Subcutaneous adipose tissue (tissue), 4 donors: ENCODE measurements around the gene RPL27A. TPM values are rescaled to one million over a fixed set of nuclear protein-coding genes. Genes with fewer than 3 reads are reported as not detected.

Source experiments
- total RNA-seq, 4 donors: library from RNA; depleted of rRNA; stranded (reverse); fragments of >200 nt; gene quantifications; one replicate each; pipeline ENCODE4 v1.1.0, GENCODE V29; 2016
- TF ChIP-seq, protein P1 (sequence below): fragments of 450-650 bp; IDR thresholded peaks from one replicate; pipeline ENCODE4 v1.5.1; 2016; ENCODE audit warnings: low read depth, mild to moderate bottlenecking, control low read depth, antibody characterized with exemption, moderate library complexity

RPL27A gene
- total RNA-seq, 4 donors from 2014 or later = 925 to 1,376 (median 1,058) TPM

DNA sequence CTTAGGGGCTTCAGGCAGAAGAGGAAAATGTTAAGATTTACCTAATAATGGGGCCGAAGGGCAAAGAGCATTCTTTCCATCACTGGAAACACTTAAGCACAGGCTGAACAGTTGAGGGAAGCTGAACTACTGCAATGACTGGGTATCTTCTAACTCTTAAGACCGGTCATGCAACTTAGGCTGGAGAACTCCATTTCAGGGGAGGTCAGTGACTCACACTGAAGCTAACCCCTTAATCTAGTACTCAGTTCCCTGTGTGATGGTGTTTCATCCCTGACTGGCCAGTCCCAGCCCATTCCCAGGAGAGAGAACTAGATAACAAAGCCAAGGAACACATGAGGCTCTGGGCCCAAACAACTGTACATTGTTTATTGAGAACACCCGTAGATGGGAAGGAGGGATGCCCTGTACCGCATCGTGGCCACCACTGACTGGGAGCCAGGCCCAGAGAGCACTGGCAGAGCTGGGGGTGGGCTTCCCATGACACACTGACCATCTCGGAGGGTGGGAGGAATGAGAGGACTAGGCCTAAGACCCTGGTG lies 10.5 kb downstream of the RPL27A start:
- TF ChIP-seq, protein P1, sequence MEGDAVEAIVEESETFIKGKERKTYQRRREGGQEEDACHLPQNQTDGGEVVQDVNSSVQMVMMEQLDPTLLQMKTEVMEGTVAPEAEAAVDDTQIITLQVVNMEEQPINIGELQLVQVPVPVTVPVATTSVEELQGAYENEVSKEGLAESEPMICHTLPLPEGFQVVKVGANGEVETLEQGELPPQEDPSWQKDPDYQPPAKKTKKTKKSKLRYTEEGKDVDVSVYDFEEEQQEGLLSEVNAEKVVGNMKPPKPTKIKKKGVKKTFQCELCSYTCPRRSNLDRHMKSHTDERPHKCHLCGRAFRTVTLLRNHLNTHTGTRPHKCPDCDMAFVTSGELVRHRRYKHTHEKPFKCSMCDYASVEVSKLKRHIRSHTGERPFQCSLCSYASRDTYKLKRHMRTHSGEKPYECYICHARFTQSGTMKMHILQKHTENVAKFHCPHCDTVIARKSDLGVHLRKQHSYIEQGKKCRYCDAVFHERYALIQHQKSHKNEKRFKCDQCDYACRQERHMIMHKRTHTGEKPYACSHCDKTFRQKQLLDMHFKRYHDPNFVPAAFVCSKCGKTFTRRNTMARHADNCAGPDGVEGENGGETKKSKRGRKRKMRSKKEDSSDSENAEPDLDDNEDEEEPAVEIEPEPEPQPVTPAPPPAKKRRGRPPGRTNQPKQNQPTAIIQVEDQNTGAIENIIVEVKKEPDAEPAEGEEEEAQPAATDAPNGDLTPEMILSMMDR = no peak

DNA sequence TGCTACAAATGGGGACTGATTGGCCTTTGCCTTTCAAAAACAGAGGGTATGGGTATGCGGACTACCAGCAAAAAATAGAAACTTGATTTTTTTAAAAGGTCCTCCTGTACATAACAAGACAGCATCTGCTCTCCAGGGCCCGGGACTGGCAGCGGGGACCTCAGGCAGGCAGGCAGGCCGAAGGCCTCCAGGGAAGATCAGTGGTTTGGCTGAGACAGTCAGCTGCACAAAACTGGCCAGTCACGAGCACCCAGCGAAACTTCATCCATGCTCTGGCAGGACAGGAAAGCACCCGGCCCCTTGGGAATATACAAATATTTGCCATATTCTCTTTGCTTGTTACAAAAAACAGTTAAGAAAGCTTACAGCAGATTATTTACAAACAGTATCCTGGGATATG lies 11.0 kb downstream of the RPL27A start:
- TF ChIP-seq, protein P1 = no peak

- TF ChIP-seq, protein P1 = no peak
Observed at GRCh38 chr11:8694137-8694536, 11.5 kb downstream of the RPL27A start.

DNA sequence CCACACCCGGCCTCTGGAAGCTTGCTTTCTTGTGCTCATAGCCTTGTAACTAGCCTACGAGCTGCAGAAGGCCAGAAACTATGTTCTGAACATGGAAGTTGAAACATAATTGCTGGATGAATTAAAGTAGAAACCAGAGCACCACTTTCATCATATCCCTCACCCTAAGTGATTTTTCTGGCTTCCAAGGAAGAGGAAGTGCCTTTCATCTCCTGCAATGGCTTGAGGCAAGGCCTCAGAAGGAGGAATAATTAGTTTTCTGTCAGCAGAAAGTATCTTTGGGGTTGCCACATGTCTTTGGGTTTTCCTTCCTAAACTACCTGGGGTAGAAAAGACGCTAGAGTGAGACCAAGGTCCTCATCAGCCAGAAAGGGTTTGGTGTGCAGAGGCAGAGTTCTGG lies 14.5 kb downstream of the RPL27A start:
- TF ChIP-seq, protein P1 = no peak

- TF ChIP-seq, protein P1 = no peak
Observed at GRCh38 chr11:8698379-8698851, 15.8 kb downstream of the RPL27A start.

DNA sequence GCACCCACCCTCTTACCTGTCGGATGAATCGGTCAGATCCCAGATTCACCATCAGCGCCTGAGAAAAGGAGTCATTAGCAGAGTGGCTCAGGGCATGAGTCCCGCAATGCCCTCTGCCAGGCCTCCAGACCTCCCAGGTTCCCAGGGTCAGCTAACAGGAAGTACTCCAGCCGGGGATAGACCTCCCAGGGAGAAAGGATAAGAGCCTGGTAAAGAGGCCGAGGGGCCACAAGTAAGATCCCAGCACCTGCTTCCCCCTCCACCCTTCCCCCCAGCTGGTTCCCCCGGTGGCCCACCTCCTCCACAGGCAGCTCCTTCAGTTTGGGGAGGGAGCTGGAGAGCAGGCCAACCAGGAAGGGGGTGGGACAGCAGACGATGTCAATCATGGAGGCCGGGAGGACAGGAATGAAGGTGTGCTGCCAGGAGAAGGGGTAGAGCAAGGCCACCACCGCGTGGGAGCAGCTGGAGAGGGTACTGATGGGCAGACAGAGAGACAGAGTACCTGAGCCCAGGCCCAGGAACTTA lies 16.4 kb downstream of the RPL27A start:
- TF ChIP-seq, protein P1 = no peak

DNA sequence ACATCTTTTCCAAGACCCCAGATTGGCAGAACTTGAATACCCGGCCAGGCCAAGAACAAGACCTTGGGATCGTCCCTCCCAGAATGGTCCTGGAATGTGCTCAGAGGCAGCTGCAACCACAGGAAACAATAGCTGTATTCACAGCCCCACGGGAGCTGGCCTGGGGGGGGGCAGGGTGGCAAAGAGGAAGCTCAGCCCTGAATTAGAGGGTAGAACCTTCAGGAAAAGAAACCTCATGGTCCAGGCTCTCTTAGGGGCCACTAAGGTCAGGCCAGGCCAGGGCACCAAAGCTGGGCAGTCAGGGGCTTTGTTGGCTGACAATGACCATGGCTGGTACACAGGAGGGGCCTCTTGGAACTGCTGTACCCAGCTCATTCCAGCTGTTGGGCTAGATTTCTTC lies 17.3 kb downstream of the RPL27A start:
- TF ChIP-seq, protein P1 = no peak
